GM21786 (cell line): ENCODE measurements around the gene OST4.

Experiments
- ATAC-seq: cut with Tn5 transposase; IDR thresholded peaks from one replicate; pipeline ENCODE4 v1.9.1; 2021; ENCODE audit not compliant: unreplicated experiment

The OST4 gene

DNA sequence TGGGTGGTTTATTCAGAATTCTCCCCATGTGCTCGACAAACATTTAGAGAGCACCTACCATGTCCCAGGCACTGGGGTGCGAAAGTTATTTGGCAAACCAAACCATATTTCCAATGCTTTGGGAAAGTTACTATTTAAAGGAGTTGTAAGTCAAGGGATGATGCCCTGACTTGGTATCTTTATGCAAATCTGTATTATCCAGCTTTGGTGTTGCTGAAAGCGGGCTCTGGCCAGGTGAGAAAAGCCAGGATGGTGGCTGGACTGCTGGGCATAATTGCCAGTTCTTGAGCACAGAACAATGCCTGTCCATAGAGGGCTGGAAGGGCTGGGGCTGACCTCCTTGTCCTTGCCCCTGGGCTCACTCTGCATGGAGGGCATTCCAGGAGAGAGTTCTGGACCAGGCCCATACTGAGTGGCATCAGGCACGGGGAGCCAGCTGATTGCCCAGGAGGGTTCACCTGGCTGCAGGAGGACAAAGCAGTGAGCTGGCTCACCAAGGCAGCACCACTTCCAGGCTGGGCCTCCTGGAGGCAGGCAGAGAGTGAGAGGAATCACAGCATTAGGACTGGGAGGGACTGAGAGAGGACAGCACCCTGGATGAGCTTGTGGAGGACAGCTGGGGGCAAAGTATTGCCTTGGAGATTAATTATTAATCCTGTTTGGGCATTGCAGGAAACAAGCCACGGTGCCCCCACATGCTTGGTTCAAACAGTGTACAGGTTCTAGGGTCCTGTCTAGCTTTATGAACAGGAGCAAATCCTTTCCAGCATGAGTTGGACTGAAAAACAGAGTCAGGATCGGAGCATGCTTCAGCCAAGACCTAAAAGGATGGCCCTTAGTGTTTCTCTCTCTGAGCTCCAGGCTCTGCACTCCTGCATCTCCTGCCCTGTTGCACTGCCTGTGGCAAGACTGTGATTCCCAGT is 22.2 kb upstream of the OST4 start:
- ATAC-seq, result no peak

DNA sequence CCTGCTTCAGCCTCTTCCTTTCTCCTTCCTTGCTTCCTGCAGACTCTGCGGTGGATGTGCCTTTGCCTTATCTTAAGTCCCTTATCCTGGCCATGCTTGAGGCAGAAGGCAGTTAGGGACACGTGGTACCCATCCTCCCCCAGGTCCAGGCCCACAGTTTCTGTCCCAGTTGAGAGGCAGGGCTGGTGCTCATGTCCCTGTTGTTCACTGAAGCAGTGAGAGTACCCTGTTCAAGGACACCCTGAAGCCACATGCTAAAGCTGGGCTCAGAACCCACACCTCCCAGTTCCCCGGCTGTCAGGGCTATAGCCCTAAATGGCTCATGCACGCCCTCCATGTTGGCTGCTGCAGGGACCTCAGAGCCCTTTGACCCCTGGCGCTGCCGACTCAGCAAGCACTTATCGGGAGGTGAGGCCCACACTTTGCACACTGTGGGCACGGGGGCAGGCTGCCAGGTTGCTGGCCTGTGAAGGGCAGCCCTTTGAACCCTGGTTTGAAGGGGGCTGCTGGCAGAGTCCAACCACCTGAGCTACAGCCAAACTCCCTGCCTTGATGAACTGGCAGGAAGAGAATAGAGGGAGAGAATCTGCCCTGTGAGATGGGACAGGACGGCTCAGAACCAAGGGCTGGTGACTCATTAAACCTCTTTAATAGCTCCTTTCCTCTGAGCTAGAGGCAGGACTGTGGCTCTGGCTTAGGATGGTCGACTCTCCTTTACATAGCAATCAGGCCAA is 21.4 kb upstream of the OST4 start:
- no peak for ATAC-seq

DNA sequence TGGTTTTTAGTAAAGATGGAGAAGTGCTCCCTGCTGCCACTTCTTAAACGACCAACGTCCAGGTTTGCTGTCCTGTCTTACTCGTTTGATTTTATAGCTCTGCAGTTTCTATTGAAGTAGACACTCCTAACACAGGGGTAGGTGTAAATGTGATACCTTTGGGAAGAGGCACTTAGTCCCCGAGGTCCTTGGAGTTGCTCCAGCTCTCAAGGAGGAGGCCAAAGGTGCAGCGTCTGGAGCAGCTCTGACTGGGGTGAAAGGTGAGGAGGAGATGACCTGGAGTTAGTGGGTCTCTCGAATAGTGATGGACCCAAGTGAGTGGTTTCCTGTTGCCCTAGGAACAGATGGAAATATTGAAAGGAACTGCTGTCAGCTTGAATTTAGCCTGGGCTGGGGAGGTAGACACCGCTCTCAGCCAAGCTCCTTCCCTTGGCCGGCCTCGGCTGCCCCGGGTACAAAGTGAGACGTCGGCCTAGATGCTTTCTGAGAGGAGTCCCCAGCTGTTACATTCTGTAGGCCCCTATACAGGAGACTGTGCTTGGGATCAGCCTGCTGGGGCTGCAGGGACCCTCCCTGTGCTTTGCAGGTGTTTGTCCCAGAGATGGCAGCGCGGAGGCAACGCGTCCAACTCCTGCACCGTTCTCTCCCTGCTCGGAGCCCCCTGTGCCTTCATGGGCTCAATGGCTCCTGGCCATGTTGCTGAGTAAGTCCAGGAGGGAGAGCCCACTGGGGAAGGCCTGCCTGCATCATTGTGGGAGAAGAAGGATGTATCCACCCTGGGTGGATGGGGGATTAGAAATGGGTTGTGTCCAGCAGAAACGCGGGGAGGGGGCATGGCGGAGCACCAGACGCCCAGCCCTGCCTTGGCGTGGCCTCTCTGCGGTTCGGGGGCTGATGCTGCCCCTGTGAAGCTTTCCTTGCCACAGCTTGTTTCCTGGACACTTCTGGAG is 20.6 kb upstream of the OST4 start:
- no peak for ATAC-seq

DNA sequence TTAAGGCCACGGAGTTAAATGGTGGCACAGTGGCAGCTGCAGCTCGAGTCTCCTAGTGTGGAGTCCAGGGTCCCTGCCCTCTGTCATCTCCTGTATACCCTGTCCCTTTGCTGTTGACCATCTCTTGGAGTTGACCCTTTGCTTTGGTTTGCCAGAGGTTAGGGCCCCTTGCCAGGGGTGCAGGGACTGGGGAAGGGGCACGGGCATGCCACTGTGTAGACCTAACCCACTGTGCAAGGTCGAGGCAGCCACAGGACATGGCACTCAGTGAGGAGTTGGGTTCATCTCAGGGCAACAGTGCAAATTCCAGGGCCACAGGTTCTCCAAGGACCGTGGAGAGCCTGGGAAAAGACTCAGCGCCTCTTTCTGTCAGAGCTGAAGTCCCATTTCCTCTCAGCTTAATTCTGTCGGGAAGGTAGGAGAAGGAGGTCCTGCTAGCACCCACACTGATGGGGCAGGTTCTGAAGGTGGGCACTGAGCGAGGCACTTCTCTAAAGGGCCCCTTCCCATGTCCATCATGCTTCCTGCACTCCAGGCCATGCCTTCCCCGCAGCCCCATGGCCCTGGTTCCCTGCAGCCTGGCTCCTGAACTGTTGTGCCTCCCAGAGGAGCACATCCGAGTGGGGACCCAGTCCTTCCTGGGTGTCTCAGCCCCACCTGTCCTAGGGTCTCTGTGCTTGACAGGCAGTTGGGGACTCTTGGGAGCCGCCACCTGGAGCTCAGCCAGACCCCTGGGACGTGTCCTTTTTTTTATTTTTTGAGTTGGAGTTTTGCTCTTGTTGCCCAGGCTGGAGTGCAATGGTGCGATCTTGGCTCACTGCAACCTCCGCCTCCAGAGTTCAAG is 17.9 kb upstream of the OST4 start:
- ATAC-seq, result no peak

DNA sequence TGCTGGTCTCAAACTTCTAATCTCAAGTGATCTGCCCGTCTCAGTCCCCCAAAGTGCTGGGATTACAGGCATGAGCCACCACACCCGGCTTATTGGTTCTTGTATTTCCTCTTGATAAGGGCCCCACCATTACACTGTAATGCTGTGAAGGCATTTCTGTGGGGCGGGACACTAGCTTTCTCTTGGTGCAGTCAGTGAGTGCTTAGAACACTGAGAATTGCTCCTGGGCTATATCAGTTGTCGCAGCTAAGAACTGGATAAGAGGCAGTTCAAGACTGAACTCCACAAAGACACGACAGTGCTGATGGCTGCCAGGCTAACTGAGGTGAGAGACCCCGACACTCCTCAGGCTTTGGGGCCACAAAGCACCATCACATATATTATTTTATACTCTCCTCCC is 17.2 kb upstream of the OST4 start:
- ATAC-seq, result no peak

DNA sequence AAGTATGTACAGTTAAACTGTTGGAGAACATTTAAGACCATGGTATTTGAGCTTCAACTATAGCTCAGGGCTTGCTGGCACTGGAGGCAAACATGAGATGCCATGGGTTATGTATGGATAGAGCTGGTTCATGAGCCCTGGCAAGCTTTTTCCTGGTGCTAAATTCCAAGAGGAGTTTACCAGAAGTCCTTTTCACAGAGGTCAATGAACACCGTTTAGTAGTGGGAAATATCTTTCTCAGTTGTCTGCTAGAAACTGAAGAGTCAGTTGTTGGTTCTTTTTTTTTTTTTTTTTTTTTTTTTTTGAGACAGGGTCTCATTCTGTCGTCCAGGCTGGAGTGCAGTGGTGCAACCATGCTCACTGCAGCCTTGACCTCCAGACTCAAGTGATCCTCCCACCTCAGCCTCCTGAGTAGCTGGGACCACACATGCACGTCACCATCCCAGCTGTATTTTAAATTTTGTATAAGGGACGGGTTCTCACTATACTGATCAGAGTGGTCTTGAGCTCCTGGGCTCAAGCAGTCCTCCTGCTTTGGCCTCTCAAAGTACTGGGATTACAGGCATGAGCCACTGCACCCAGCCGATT is 16.5 kb upstream of the OST4 start:
- no peak for ATAC-seq

DNA sequence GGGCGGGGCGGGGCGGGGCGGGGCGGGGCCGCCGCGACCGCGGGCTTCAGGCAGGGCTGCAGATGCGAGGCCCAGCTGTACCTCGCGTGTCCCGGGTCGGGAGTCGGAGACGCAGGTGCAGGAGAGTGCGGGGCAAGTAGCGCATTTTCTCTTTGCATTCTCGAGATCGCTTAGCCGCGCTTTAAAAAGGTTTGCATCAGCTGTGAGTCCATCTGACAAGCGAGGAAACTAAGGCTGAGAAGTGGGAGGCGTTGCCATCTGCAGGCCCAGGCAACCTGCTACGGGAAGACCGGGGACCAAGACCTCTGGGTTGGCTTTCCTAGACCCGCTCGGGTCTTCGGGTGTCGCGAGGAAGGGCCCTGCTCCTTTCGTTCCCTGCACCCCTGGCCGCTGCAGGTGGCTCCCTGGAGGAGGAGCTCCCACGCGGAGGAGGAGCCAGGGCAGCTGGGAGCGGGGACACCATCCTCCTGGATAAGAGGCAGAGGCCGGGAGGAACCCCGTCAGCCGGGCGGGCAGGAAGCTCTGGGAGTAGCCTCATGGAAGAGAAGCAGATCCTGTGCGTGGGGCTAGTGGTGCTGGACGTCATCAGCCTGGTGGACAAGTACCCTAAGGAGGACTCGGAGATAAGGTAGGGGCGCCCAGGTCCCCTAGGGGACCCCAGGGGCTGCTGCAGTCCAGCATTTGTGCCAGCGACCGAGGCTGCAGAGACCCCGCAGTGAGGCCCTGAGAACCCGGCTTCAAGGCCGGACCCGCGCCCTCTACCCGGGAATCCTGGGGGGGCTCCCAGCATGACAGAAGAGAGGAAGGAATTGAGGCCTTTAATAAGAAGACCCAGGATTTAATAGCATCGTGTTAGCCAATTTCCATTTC is 15.5 kb upstream of the OST4 start, which contains the start of gene KHK:
Gene KHK, plus strand, starts transcription at position 49 of the 870 bp plus-strand sequence. Its CDS starts 488 bp downstream, at position 537.
- no peak for ATAC-seq

DNA sequence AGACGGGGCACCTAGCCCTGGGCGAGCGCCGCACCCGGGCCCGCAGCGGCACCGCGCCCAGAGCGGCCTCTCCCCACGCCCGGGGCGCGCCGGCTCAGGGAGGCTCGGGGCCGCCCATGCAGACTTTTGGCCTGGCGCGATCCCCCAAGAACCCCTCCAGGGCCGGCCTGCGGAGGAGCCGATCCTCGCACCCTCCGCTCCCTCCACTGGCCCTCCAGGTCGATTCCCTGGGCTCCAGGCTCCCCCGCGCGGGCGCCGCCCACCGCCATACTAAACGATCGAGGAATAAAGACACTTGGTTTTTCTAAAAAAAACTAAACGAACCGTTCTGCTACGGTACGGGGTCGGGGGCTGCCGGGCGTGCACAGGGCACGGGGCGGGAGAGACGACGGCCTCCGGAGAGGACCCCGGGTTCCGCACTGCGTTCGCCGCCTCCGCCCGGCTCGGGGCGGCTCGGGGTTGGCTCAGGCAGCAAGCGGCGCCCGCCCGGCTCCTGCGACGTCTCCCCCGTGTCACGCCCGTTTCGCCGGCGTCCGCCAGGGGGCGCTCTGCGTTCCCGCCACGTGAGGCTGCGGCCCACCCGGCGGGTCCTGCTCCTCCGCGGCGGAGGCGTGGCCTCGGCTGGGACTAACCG is 14.8 kb upstream of the OST4 start:
- ATAC-seq, result peak; percentile 75

DNA sequence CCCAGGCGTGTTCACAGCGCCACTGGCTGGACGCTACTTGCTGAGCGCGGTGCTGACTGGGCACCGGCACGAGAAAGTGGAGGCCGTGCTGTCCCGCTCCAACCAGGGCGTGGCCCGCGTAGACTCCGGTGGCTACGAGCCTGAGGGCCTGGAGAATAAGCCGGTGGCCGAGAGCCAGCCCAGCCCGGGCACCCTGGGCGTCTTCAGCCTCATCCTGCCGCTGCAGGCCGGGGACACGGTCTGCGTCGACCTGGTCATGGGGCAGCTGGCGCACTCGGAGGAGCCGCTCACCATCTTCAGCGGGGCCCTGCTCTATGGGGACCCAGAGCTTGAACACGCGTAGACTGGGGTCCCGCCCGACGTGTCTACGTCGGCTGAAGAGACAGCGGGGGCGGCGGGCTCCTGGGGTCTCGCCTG is 14.2 kb upstream of the OST4 start:
- ATAC-seq, result peak; percentile 10

DNA sequence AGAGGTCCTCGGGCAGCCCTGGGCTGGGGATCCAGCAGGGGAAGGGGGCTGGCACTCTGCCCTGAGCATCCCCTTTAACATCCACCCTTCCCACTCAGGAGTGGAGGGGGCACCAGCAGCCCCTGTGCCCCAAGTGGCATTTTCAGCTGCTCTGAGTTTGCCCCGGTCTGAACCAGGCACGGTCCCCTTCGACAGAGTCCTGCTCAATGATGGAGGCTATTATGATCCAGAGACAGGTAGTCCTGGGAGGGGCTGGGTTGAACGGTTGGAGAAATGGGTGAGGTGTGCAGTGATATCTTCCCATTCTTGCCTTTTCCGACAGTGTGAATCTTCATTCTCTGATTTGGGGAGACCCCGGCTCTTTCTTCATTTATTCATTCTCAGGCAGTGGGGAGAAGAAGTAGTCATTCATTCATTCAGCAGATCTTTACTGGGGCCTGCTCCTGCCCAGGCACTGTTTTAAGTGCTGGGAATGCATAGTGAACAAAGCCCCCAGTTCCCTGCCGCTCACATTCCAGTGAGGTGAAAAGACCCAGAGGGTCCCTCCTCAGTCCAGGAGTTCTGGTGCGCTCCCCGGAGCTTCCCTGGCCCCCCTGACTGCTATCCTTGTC is 13.7 kb upstream of the OST4 start:
- no peak for ATAC-seq

DNA sequence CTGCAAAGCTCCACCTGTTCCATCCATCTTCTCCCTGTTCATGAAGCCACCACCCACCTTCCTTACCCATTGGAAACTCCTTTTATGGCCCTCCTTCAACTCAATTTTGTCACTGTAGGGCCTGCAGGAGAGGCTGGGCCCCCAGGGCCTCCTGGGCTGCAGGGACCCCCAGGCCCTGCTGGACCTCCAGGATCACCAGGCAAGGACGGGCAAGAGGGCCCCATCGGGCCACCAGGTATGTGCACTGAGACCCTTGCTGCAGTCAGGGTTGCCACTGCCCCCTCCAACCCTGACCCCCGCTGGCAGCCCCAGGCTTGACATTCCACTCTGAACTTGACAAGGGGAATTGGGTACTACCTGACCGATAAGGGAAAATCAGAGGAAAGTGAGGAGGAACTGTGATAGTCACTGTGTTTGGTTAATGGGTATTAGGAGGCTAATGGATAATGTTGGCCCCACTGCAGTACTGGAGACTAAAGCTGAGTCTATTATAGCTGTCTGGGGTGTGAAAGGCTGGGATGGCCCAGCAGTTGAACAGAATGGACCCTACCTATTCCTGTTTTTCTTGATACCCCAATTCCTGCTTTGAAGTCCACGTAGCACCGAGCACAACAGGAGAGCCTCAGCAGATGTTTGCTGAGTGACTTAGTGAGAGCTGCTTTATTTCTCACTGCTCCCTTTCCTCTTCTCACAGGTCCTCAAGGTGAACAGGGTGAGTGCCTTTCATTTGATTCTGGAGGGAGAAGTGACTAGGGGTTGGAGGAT is 13.0 kb upstream of the OST4 start:
- no peak for ATAC-seq

DNA sequence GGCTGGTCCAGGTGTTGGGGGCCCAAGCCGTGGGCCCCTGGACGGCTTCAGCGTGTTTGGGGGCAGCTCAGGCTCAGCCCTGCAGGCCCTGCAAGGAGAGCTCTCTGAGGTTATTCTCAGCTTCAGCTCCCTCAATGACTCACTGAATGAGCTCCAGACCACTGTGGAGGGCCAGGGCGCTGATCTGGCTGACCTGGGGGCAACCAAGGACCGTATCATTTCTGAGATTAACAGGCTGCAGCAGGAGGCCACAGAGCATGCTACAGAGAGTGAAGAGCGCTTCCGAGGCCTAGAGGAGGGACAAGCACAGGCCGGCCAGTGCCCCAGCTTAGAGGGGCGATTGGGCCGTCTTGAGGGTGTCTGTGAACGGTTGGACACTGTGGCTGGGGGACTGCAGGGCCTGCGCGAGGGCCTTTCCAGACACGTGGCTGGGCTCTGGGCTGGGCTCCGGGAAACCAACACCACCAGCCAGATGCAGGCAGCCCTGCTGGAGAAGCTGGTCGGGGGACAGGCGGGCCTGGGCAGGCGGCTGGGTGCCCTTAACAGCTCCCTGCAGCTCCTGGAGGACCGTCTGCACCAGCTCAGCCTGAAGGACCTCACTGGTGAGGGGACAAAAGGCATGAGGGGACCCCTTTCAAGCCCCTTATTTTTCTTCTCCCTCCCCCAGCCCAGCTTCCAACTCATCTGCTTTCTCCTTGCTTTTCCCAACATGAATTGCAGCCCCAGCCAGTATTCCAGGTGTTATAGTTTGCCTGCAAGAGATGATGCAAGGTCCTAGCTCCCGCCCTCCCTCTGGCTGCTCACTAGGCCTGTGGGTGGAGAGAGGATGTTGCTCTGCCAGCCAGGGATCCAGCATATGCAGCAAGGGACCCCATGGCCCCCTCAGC is 12.2 kb upstream of the OST4 start:
- no peak for ATAC-seq

DNA sequence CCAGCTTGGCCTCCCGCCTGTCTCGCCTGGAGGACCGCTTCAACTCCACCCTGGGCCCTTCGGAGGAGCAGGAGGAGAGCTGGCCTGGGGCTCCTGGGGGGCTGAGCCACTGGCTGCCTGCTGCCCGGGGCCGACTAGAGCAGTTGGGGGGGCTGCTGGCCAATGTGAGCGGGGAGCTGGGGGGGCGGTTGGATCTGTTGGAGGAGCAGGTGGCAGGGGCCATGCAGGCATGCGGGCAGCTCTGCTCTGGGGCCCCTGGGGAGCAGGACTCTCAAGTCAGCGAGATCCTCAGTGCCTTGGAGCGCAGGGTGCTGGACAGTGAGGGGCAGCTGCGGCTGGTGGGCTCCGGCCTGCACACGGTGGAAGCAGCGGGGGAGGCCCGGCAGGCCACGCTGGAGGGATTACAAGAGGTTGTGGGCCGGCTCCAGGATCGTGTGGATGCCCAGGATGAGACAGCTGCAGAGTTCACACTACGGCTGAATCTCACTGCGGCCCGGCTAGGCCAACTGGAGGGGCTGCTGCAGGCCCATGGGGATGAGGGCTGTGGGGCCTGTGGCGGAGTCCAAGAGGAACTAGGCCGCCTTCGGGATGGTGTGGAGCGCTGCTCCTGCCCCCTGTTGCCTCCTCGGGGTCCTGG is 11.4 kb upstream of the OST4 start:
- no peak for ATAC-seq

DNA sequence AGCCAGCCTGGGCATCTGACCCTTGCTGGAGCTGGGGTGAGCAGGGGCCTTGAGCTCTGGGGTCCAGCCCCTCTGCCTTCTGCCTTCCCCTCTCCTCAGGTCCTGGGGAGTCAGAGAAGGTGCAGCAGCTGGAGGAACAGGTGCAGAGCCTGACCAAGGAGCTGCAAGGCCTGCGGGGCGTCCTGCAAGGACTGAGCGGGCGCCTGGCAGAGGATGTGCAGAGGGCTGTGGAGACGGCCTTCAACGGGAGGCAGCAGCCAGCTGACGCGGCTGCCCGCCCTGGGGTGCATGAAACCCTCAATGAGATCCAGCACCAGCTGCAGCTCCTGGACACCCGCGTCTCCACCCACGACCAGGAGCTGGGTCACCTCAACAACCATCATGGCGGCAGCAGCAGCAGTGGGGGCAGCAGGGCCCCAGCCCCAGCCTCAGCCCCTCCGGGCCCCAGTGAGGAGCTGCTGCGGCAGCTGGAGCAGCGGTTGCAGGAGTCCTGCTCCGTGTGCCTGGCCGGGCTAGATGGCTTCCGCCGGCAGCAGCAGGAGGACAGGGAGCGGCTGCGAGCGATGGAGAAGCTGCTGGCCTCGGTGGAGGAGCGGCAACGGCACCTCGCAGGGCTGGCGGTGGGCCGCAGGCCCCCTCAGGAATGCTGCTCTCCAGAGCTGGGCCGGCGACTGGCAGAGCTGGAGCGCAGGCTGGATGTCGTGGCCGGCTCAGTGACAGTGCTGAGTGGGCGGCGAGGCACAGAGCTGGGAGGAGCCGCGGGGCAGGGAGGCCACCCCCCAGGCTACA is 10.7 kb upstream of the OST4 start:
- ATAC-seq, result no peak

DNA sequence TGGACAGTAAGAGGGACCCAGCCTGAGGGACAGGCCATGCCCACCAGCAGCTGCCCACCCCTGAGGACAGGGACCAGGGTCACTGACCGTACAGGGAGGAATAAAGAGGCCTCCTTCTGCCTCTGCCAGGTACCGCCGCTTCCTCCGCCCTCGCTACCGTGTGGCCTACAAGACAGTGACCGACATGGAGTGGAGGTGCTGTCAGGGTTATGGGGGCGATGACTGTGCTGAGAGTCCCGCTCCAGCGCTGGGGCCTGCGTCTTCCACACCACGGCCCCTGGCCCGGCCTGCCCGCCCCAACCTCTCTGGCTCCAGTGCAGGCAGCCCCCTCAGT is 9.1 kb upstream of the OST4 start:
- no peak for ATAC-seq
